ENCODE data around the gene ETS1.

- TF ChIP-seq CTCF (IDR thresholded peaks at IDR 0.05), result no peak
- TF ChIP-seq EZH2phosphoT487 (IDR thresholded peaks at IDR 0.05), result no peak
Observed at GRCh38 chr11:128468111-128468510, 119.2 kb downstream of the ETS1 start.
